Gastroesophageal sphincter (tissue), 3 donors: ENCODE data around the gene CFAP45.

Source experiments
- POLR2A ChIP-seq, 2 donors: fragments of 450-650 bp; IDR thresholded peaks; one replicate each; pipeline ENCODE4 v1.6.1; 2017; ENCODE audit warnings: antibody characterized with exemption in 2 of 2, mild to moderate bottlenecking in 2 of 2, moderate library complexity in 1 of 2
- TF ChIP-seq, protein P1 (sequence below), 4 experiments: fragments of 200-600 bp in 2 of 4; fragments of 450-650 bp in 2 of 4; sonication (generic) in 1 of 4; IDR thresholded peaks; one replicate each; pipeline ENCODE4 v1.5.1; 2017 to 2019; ENCODE audit warnings: antibody characterized with exemption in 4 of 4, mild to moderate bottlenecking in 2 of 4, moderate library complexity in 2 of 4

DNA sequence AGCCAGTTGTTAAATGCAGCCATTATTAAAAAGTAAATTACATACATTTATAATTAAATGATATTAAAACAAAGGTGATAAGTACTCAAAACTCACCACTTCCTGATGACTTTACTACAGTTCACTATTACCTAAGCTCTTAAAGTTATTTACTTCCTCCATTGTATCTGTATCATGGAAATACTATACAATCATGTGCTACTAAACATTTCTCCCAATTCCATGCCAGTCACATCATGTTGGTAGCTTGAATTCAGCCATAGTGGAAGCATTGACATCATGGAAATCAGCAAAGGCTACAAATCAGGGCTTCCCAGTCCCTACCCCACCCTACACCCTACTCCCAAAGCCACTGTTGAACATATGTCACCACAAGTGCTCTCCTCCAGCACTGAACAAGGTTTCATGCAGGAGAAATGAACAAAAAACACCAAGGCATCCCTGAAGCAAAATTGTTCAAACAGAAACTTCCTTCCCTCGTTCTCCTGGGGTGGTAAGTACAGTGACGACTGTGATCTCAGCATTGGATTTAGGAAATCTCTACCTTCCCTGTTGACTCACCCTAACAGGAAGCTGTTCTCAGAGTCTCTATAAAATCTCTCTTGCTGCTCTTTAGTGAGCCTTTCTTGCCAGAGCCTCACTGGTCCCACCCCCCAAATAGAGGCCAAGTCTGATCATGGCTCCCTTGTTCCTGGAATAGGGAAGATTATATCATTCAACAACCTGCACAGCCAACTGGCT is 50.2 kb downstream of the CFAP45 start:
- no peak for TF ChIP-seq POLR2A (IDR thresholded peaks at IDR 0.05)
- TF ChIP-seq, protein P1, sequence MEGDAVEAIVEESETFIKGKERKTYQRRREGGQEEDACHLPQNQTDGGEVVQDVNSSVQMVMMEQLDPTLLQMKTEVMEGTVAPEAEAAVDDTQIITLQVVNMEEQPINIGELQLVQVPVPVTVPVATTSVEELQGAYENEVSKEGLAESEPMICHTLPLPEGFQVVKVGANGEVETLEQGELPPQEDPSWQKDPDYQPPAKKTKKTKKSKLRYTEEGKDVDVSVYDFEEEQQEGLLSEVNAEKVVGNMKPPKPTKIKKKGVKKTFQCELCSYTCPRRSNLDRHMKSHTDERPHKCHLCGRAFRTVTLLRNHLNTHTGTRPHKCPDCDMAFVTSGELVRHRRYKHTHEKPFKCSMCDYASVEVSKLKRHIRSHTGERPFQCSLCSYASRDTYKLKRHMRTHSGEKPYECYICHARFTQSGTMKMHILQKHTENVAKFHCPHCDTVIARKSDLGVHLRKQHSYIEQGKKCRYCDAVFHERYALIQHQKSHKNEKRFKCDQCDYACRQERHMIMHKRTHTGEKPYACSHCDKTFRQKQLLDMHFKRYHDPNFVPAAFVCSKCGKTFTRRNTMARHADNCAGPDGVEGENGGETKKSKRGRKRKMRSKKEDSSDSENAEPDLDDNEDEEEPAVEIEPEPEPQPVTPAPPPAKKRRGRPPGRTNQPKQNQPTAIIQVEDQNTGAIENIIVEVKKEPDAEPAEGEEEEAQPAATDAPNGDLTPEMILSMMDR (IDR thresholded peaks at IDR 0.05): no peak
